Measurements from ENCODE around the gene COX19. TPM values are rescaled to one million over a fixed set of nuclear protein-coding genes. Genes with fewer than 3 reads are reported as not detected.

The COX19 gene
- total RNA-seq, 1 donor, result 12.5 TPM

- H3K4me3 ChIP-seq (ENCODE audit: low read depth, low read length), result no peak overlapping the region
- DNase-seq (ENCODE audit: low read depth), result no peak
- TF ChIP-seq CTCF (IDR thresholded peaks at IDR 0.05; ENCODE audit: insufficient read depth, low read length), result no peak
Measured at GRCh38 chr7:999941-1000935, 24.9 kb upstream of the COX19 start.

GRCh38 chr7:999149-999879 lies 24.0 kb upstream of the COX19 start:
- no peak for DNase-seq (ENCODE audit: low read depth)
- no peak overlapping the region for H3K4me3 ChIP-seq (ENCODE audit: low read depth, low read length)
- TF ChIP-seq CTCF (IDR thresholded peaks at IDR 0.05; ENCODE audit: insufficient read depth, low read length), result no peak

GRCh38 chr7:997404-998395 lies 22.4 kb upstream of the COX19 start:
- no peak for TF ChIP-seq CTCF (IDR thresholded peaks at IDR 0.05; ENCODE audit: insufficient read depth, low read length)
- DNase-seq (ENCODE audit: low read depth), result no peak

GRCh38 chr7:996079-996872 lies 20.9 kb upstream of the COX19 start:
- no peak for DNase-seq (ENCODE audit: low read depth)
- H3K4me3 ChIP-seq (ENCODE audit: low read depth, low read length), result no peak overlapping the region
- TF ChIP-seq CTCF (IDR thresholded peaks at IDR 0.05; ENCODE audit: insufficient read depth, low read length), result no peak

More at GRCh38 chr7:997404-998395, 22.4 kb upstream of the COX19 start:
- H3K4me3 ChIP-seq (ENCODE audit: low read depth, low read length), result no peak overlapping the region

- no peak overlapping the region for H3K4me3 ChIP-seq (ENCODE audit: low read depth, low read length)
- no peak for DNase-seq (ENCODE audit: low read depth)
- TF ChIP-seq CTCF (IDR thresholded peaks at IDR 0.05; ENCODE audit: insufficient read depth, low read length), result no peak
Measured at GRCh38 chr7:995571-995970, 20.2 kb upstream of the COX19 start.

Measured in fibroblast of the aortic adventitia (primary cell).